Stimulated activated CD4-positive, alpha-beta T cell treated with anti-CD3 and anti-CD28 coated beads, Interleukin-15, amount 100 ng/mL, for 1 hour (primary cell): Measurements from ENCODE around the gene TRIM44.
"Not testable (repeated sequence)": the region's sequence is repeated elsewhere in the genome, so short reads cannot be mapped to it uniquely, and the experiment has no call there.

Source experiments
- DNase-seq, 2 donors: peaks; one replicate each; pipeline ENCODE4 v3.0.0-alpha.2; 2020; ENCODE audit warnings: low read depth in 1 of 2, low spot score in 1 of 2

The TRIM44 gene

GRCh38 chr11:35714882-35715627 is 52.5 kb downstream of the TRIM44 start:
- DNase-seq = no peak

- DNase-seq = not testable (repeated sequence)
Measured at GRCh38 chr11:35715677-35716076, 53.1 kb downstream of the TRIM44 start.

GRCh38 chr11:35717043-35717442 is 54.5 kb downstream of the TRIM44 start:
- no peak for DNase-seq

- DNase-seq = no peak
Measured at GRCh38 chr11:35717520-35717919, 54.9 kb downstream of the TRIM44 start.

GRCh38 chr11:35721651-35722282 is 59.2 kb downstream of the TRIM44 start:
- no peak for DNase-seq

GRCh38 chr11:35722641-35723040 is 60.1 kb downstream of the TRIM44 start:
- DNase-seq = no peak

- DNase-seq = no peak
Measured at GRCh38 chr11:35723493-35723892, 60.9 kb downstream of the TRIM44 start.

- DNase-seq = no peak
Measured at GRCh38 chr11:35723913-35724312, 61.3 kb downstream of the TRIM44 start.

GRCh38 chr11:35725885-35726284 is 63.3 kb downstream of the TRIM44 start:
- DNase-seq = no peak

- DNase-seq = no peak
Measured at GRCh38 chr11:35727140-35727539, 64.6 kb downstream of the TRIM44 start.

- DNase-seq = no peak
Measured at GRCh38 chr11:35730254-35730653, 67.7 kb downstream of the TRIM44 start.

GRCh38 chr11:35734669-35735410 is 72.3 kb downstream of the TRIM44 start:
- DNase-seq = no peak

- DNase-seq = no peak
Measured at GRCh38 chr11:35735411-35735810, 72.8 kb downstream of the TRIM44 start.

- DNase-seq = no peak
Measured at GRCh38 chr11:35735903-35736302, 73.3 kb downstream of the TRIM44 start.

GRCh38 chr11:35736952-35737351 is 74.4 kb downstream of the TRIM44 start:
- DNase-seq = no peak

- DNase-seq = no peak
Measured at GRCh38 chr11:35740061-35740799, 77.7 kb downstream of the TRIM44 start.

- DNase-seq = no peak
Measured at GRCh38 chr11:35742707-35743454, 80.3 kb downstream of the TRIM44 start.

- no peak for DNase-seq
Measured at GRCh38 chr11:35746356-35747153, 84.0 kb downstream of the TRIM44 start.

GRCh38 chr11:35747668-35748067 is 85.1 kb downstream of the TRIM44 start:
- DNase-seq = no peak

- no peak for DNase-seq
Measured at GRCh38 chr11:35748644-35749043, 86.1 kb downstream of the TRIM44 start.
